ENCODE measurements around the gene SLC44A5.

Gene SLC44A5

GRCh38 chr1:75170981-75171380, 439.9 kb downstream of the SLC44A5 start:
- no peaks in the 10 kb centered on the region for H3K4me1 ChIP-seq (ENCODE audit: control insufficient read depth, insufficient read depth, low read length)
- H3K36me3 ChIP-seq (ENCODE audit: control insufficient read depth, insufficient read depth, low read length), result no peaks in the 10 kb centered on the region
- no peaks in the 10 kb centered on the region for H3K27me3 ChIP-seq (ENCODE audit: control insufficient read depth, insufficient read depth, low read length)
- no peak overlapping the region for H3K27ac ChIP-seq (ENCODE audit: low read depth, low read length)
- H3K9ac ChIP-seq (ENCODE audit: low read length), result no peak overlapping the region
- no peak overlapping the region for H3K4me3 ChIP-seq (ENCODE audit: low read length)

GRCh38 chr1:75170011-75170410, 440.9 kb downstream of the SLC44A5 start:
- H3K36me3 ChIP-seq (ENCODE audit: control insufficient read depth, insufficient read depth, low read length), result no peaks in the 10 kb centered on the region

GRCh38 chr1:75166821-75167220, 444.1 kb downstream of the SLC44A5 start:
- H3K36me3 ChIP-seq (ENCODE audit: control insufficient read depth, insufficient read depth, low read length), result no peaks in the 10 kb centered on the region
- H3K4me1 ChIP-seq (ENCODE audit: control insufficient read depth, insufficient read depth, low read length), result no peaks in the 10 kb centered on the region
- H3K27me3 ChIP-seq (ENCODE audit: control insufficient read depth, insufficient read depth, low read length), result no peaks in the 10 kb centered on the region
- no peak overlapping the region for H3K4me3 ChIP-seq (ENCODE audit: low read length)
- H3K9ac ChIP-seq (ENCODE audit: low read length), result no peak overlapping the region
- no peak overlapping the region for H3K27ac ChIP-seq (ENCODE audit: low read depth, low read length)

More at GRCh38 chr1:75170011-75170410, 440.9 kb downstream of the SLC44A5 start:
- Histone ChIP-seq H3K4me3 (ENCODE audit: low read length) (no peak overlapping the region), H3K27me3 (ENCODE audit: control insufficient read depth, insufficient read depth, low read length) (no peaks in the 10 kb centered on the region), H3K27ac (ENCODE audit: low read depth, low read length) (no peak overlapping the region), H3K4me1 (ENCODE audit: control insufficient read depth, insufficient read depth, low read length) (no peaks in the 10 kb centered on the region), H3K9ac (ENCODE audit: low read length) (no peak overlapping the region)

GRCh38 chr1:75165264-75165663, 445.6 kb downstream of the SLC44A5 start:
- Histone ChIP-seq H3K27ac (ENCODE audit: low read depth, low read length) (no peak overlapping the region), H3K9ac (ENCODE audit: low read length) (no peak overlapping the region), H3K36me3 (ENCODE audit: control insufficient read depth, insufficient read depth, low read length) (no peaks in the 10 kb centered on the region), H3K4me1 (ENCODE audit: control insufficient read depth, insufficient read depth, low read length) (no peaks in the 10 kb centered on the region), H3K4me3 (ENCODE audit: low read length) (no peak overlapping the region), H3K27me3 (ENCODE audit: control insufficient read depth, insufficient read depth, low read length) (no peaks in the 10 kb centered on the region)

GRCh38 chr1:75159154-75159553, 451.8 kb downstream of the SLC44A5 start:
- no peak overlapping the region for H3K27ac ChIP-seq (ENCODE audit: low read depth, low read length)
- no peaks in the 10 kb centered on the region for H3K36me3 ChIP-seq (ENCODE audit: control insufficient read depth, insufficient read depth, low read length)
- H3K27me3 ChIP-seq (ENCODE audit: control insufficient read depth, insufficient read depth, low read length), result no peaks in the 10 kb centered on the region
- H3K4me3 ChIP-seq (ENCODE audit: low read length), result no peak overlapping the region
- H3K4me1 ChIP-seq (ENCODE audit: control insufficient read depth, insufficient read depth, low read length), result no peaks in the 10 kb centered on the region
- H3K9ac ChIP-seq (ENCODE audit: low read length), result no peak overlapping the region

Measured in rectal smooth muscle tissue (tissue), 1 donor.